G401 (cell line): Measurements from ENCODE around the gene NDE1. TPM values are rescaled to one million over a fixed set of nuclear protein-coding genes. Genes with fewer than 3 reads are reported as not detected.
"Not testable (repeated sequence)": the region's sequence is repeated elsewhere in the genome, so short reads cannot be mapped to it uniquely, and the experiment has no call there.

Experiments
- DNase-seq: peaks from one replicate; pipeline ENCODE4 v3.0.0-alpha.2; 2015; ENCODE audit warnings: low spot score
- in situ Hi-C: cut with HindIII; loops from 2 replicates; pipeline ENCODE4 v1.10.0; 2016; ENCODE audit warnings: low sequenced_read_pairs, mixed read lengths
- total RNA-seq: library from RNA; depleted of rRNA; stranded (reverse); fragments of >200 nt; shearing (Covaris generic); gene quantifications from 2 replicates; pipeline ENCODE4 v1.2.3, GENCODE V29; 2014

The NDE1 gene
- total RNA-seq, 1 experiment from 2014 or later: 28.0 TPM

- no peak for DNase-seq
- in situ Hi-C loops: no loop called here
These were observed 27.4 kb downstream of the NDE1 start for GRCh38 chr16:15677447-15677846.

- in situ Hi-C loops: no loop called here
- peak; percentile 7 for DNase-seq
These were observed 32.1 kb downstream of the NDE1 start for GRCh38 chr16:15682105-15682570.

GRCh38 chr16:15686287-15686686 lies 36.2 kb downstream of the NDE1 start:
- in situ Hi-C loops: no loop called here

GRCh38 chr16:15689290-15689689 lies 39.2 kb downstream of the NDE1 start:
- in situ Hi-C loops: no loop called here
- DNase-seq: no peak

More at GRCh38 chr16:15686287-15686686, 36.2 kb downstream of the NDE1 start:
- DNase-seq: no peak

- no peak for DNase-seq
- in situ Hi-C loops: no loop called here
These were observed 40.3 kb downstream of the NDE1 start for GRCh38 chr16:15690296-15690695.

- in situ Hi-C loops: no loop called here
- no peak for DNase-seq
These were observed 41.0 kb downstream of the NDE1 start for GRCh38 chr16:15691046-15691445.

GRCh38 chr16:15692508-15692907 lies 42.5 kb downstream of the NDE1 start:
- in situ Hi-C loops, DNase-seq: not testable (repeated sequence)

- in situ Hi-C loops: no loop called here
- no peak for DNase-seq
These were observed 44.5 kb downstream of the NDE1 start for GRCh38 chr16:15694499-15694898.

GRCh38 chr16:15699819-15700218 lies 49.8 kb downstream of the NDE1 start:
- DNase-seq: no peak
- in situ Hi-C loops: no loop called here

GRCh38 chr16:15701367-15701766 lies 51.3 kb downstream of the NDE1 start:
- in situ Hi-C loops: no loop called here
- no peak for DNase-seq

- in situ Hi-C loops: no loop called here
These were observed 52.2 kb downstream of the NDE1 start for GRCh38 chr16:15701975-15702970.

GRCh38 chr16:15703029-15703736 lies 53.1 kb downstream of the NDE1 start:
- in situ Hi-C loops: no loop called here
- DNase-seq: no peak

More at GRCh38 chr16:15701975-15702970, 52.2 kb downstream of the NDE1 start:
- DNase-seq: no peak

GRCh38 chr16:15704545-15704987 lies 54.5 kb downstream of the NDE1 start:
- in situ Hi-C loops: no loop called here

GRCh38 chr16:15705064-15705565 lies 55.1 kb downstream of the NDE1 start:
- DNase-seq: no peak
- in situ Hi-C loops: no loop called here

More at GRCh38 chr16:15704545-15704987, 54.5 kb downstream of the NDE1 start:
- peak; percentile 63 for DNase-seq

- no peak for DNase-seq
- in situ Hi-C loops: no loop called here
These were observed 57.3 kb downstream of the NDE1 start for GRCh38 chr16:15707332-15707731.

- DNase-seq: no peak
- in situ Hi-C loops: no loop called here
These were observed 58.1 kb downstream of the NDE1 start for GRCh38 chr16:15708096-15708495.

- no peak for DNase-seq
- in situ Hi-C loops: no loop called here
These were observed 59.0 kb downstream of the NDE1 start for GRCh38 chr16:15708997-15709396.

- in situ Hi-C loops: no loop called here
- DNase-seq: no peak
These were observed 64.5 kb downstream of the NDE1 start for GRCh38 chr16:15714393-15715172.

GRCh38 chr16:15715221-15715620 lies 65.2 kb downstream of the NDE1 start:
- DNase-seq: no peak
- in situ Hi-C loops: no loop called here
